ENCODE data around the gene PTBP1. TPM values are rescaled to one million over a fixed set of nuclear protein-coding genes. Genes with fewer than 3 reads are reported as not detected.

PTBP1 gene
- total and polyA plus RNA-seq, 9 of the 15 experiments (the other 6 are each of a cell fraction or from before 2014, with no cell fraction given): 14.0 to 759 (median 234) TPM

DNA sequence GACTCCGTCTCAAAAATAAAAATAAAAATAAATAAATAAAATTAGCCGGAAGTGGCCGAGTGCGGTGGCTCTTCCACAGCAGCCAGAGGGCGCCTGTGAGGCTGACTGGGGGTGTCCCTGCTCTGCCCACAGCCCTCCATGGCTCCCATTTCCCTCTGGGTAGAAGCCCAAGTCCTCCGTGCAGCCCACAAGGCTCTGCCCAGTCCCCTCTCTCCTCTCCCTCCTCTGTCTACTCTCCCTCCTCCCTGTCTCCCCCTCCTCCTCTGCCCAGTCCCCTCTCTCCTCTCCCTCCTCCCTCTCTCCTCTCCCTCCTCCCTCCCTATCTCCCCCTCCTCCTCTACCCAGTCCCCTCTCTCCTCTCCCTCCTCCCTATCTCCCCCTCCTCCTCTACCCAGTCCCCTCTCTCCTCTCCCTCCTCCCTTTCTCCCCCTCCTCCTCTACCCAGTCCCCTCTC is 25.9 kb upstream of the PTBP1 start (continued):
- TF ChIP-seq, protein P1, sequence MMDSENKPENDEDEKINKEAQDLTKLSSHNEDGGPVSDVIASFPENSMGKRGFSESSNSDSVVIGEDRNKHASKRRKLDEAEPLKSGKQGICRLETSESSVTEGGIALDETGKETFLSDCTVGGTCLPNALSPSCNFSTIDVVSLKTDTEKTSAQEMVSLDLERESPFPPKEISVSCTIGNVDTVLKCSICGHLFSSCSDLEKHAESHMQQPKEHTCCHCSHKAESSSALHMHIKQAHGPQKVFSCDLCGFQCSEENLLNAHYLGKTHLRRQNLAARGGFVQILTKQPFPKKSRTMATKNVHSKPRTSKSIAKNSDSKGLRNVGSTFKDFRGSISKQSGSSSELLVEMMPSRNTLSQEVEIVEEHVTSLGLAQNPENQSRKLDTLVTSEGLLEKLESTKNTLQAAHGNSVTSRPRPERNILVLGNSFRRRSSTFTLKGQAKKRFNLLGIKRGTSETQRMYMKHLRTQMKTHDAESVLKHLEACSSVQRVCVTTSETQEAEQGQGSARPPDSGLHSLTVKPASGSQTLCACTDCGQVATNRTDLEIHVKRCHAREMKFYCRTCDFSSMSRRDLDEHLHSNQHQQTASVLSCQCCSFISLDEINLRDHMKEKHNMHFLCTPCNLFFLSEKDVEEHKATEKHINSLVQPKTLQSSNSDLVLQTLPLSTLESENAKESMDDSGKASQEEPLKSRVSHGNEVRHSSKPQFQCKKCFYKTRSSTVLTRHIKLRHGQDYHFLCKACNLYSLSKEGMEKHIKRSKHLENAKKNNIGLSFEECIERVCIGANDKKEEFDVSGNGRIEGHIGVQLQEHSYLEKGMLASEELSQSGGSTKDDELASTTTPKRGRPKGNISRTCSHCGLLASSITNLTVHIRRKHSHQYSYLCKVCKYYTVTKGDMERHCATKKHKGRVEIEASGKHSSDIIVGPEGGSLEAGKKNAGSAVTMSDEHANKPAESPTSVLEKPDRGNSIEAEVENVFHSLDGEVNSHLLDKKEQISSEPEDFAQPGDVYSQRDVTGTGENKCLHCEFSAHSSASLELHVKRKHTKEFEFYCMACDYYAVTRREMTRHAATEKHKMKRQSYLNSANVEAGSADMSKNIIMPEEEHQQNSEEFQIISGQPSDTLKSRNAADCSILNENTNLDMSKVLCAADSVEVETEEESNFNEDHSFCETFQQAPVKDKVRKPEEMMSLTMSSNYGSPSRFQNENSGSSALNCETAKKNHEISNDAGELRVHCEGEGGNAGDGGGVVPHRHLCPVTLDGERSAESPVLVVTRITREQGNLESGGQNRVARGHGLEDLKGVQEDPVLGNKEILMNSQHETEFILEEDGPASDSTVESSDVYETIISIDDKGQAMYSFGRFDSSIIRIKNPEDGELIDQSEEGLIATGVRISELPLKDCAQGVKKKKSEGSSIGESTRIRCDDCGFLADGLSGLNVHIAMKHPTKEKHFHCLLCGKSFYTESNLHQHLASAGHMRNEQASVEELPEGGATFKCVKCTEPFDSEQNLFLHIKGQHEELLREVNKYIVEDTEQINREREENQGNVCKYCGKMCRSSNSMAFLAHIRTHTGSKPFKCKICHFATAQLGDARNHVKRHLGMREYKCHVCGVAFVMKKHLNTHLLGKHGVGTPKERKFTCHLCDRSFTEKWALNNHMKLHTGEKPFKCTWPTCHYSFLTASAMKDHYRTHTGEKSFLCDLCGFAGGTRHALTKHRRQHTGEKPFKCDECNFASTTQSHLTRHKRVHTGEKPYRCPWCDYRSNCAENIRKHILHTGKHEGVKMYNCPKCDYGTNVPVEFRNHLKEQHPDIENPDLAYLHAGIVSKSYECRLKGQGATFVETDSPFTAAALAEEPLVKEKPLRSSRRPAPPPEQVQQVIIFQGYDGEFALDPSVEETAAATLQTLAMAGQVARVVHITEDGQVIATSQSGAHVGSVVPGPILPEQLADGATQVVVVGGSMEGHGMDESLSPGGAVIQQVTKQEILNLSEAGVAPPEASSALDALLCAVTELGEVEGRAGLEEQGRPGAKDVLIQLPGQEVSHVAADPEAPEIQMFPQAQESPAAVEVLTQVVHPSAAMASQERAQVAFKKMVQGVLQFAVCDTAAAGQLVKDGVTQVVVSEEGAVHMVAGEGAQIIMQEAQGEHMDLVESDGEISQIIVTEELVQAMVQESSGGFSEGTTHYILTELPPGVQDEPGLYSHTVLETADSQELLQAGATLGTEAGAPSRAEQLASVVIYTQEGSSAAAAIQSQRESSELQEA (IDR thresholded peaks at IDR 0.05; ENCODE audit: low read depth): no peak
- TF ChIP-seq TGIF2 (CRISPR knock-in tag; IDR thresholded peaks at IDR 0.05): no peak
- 0 out of 2 replicates have a peak, but pooled peaks have one; percentile 38 for TF ChIP-seq RB1 (IDR thresholded peaks at IDR 0.05; ENCODE audit: low read depth)
- TF ChIP-seq ZNF583 (CRISPR knock-in tag; IDR thresholded peaks at IDR 0.05): no peak
- TF ChIP-seq, protein P2, sequence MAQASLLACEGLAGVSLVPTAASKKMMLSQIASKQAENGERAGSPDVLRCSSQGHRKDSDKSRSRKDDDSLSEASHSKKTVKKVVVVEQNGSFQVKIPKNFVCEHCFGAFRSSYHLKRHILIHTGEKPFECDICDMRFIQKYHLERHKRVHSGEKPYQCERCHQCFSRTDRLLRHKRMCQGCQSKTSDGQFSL (CRISPR knock-in tag; IDR thresholded peaks at IDR 0.05): peak; percentile 73; the same call in 1 of the 2 replicates
- TF ChIP-seq, protein P2 (tag; IDR thresholded peaks at IDR 0.05): peak in 1 of 2 experiments; percentile 67; a peak in 1 of 4 replicates
- TF ChIP-seq PYGO2 (tag; IDR thresholded peaks at IDR 0.05): no peak
- TF ChIP-seq, protein P3, sequence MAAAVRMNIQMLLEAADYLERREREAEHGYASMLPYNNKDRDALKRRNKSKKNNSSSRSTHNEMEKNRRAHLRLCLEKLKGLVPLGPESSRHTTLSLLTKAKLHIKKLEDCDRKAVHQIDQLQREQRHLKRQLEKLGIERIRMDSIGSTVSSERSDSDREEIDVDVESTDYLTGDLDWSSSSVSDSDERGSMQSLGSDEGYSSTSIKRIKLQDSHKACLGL (CRISPR knock-in tag; IDR thresholded peaks at IDR 0.05; ENCODE audit: borderline replicate concordance, poor library complexity, severe bottlenecking): no peak
- no peak for TF ChIP-seq BRCA1 (IDR thresholded peaks at IDR 0.05)
- no peak for TF ChIP-seq BRCA1 (CRISPR knock-in tag; IDR thresholded peaks at IDR 0.05)
- TF ChIP-seq HLTF (IDR thresholded peaks at IDR 0.05): 0 out of 2 replicates have a peak, but pooled peaks have one; percentile 10
- no peak for TF ChIP-seq ZNF408 (CRISPR knock-in tag; IDR thresholded peaks at IDR 0.05; ENCODE audit: low read depth)
- TF ChIP-seq LARP7 (IDR thresholded peaks at IDR 0.05): no peak
- TF ChIP-seq CXXC5 (CRISPR knock-in tag; IDR thresholded peaks at IDR 0.05): peak; percentile 33; the same call in 1 of the 2 replicates
- TF ChIP-seq, protein P4, sequence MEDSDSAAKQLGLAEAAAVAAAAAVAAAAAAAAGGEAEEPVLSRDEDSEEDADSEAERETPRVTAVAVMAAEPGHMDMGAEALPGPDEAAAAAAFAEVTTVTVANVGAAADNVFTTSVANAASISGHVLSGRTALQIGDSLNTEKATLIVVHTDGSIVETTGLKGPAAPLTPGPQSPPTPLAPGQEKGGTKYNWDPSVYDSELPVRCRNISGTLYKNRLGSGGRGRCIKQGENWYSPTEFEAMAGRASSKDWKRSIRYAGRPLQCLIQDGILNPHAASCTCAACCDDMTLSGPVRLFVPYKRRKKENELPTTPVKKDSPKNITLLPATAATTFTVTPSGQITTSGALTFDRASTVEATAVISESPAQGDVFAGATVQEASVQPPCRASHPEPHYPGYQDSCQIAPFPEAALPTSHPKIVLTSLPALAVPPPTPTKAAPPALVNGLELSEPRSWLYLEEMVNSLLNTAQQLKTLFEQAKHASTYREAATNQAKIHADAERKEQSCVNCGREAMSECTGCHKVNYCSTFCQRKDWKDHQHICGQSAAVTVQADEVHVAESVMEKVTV (CRISPR knock-in tag; IDR thresholded peaks at IDR 0.05): peak; percentile 58; the same call in 1 of the 2 replicates
- 0 out of 2 replicates have a peak, but pooled peaks have one; percentile 20 for TF ChIP-seq JUND (IDR thresholded peaks at IDR 0.05; ENCODE audit: borderline replicate concordance, low read depth, low read length)
- peak; percentile 12; the same call in 1 of the 3 replicates for TF ChIP-seq JUND (tag; IDR thresholded peaks at IDR 0.05; ENCODE audit: borderline replicate concordance, low read depth, low read length)
- TF ChIP-seq RCOR1 (IDR thresholded peaks at IDR 0.05; ENCODE audit: borderline replicate concordance in 1 of 2, low read depth in 2 of 2, low read length in 2 of 2): peak in 1 of 2 experiments; percentile 64; a peak in 1 of 4 replicates

All from K562 (cell line).